Nephron progenitor cell (in vitro differentiated cells): ENCODE data around the gene PCGF1.

Experiments used
- DNase-seq: peaks from one replicate; pipeline ENCODE4 v3.0.0; 2021
- H3K27ac Mint-ChIP-seq: 2 replicates; pipeline ENCODE4 v1.8.0; 2021; ENCODE audit warnings: mild to moderate bottlenecking, moderate library complexity, mixed read lengths
- H3K27me3 Mint-ChIP-seq: 2 replicates; pipeline ENCODE4 v1.8.0; 2021; ENCODE audit warnings: mild to moderate bottlenecking, low read depth, mixed read lengths; ENCODE audit not compliant: poor library complexity
- H3K36me3 Mint-ChIP-seq: 2 replicates; pipeline ENCODE4 v1.8.0; 2021; ENCODE audit warnings: low read depth, mixed read lengths
- H3K4me1 Mint-ChIP-seq: 2 replicates; pipeline ENCODE4 v1.8.0; 2021; ENCODE audit warnings: mixed read lengths
- H3K4me3 Mint-ChIP-seq: 2 replicates; pipeline ENCODE4 v1.8.0; 2021; ENCODE audit warnings: mild to moderate bottlenecking, moderate library complexity, mixed read lengths
- H3K9me3 Mint-ChIP-seq: 2 replicates; pipeline ENCODE4 v1.8.0; 2021; ENCODE audit warnings: mild to moderate bottlenecking, moderate library complexity, mixed read lengths
- TF ChIP-seq, protein P1 (sequence below): fragments of 200-600 bp; sonication (generic); IDR thresholded peaks from 2 replicates; pipeline ENCODE4 v1.5.0; 2021; ENCODE audit warnings: antibody characterized with exemption

PCGF1 gene

DNA sequence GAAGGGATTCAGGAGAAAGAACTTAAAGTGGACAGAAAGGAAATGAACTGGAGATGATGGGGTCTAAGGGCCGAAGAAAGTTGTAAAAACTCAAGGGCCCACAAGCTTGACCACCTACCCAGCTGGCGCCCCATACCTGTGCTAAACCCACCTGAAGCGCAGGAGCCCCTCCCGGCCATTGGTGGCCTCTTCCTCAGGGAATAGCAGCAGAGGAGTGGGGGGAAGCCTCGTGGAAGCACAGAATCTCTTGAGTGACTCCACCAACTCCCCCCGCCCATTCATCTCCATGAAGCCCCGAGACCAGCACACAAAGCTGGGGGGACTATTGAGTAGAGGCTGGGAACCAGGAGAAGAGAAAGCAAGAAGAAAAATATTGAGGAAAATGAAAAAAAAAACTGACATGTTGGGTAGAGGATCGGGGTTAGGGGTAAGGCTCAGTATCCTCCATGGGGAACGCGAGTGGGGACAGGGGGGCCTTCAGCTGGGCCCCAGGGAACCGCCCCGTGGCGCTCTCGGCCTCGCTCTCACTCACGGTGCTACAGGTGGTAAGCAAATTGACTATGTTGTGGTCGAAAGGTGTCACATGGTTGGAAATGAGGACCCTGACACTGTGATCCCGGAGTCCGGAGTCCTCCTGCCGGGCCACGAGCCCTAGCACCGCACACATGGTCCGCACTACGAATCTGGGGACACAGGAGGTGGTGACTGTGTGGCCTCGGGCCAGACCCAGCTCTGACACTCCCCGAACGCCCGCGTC, 21.3 kb upstream of the PCGF1 start:
- H3K4me3 Mint-ChIP-seq = peak overlapping the region; percentile 99
- H3K27ac Mint-ChIP-seq = peak overlapping the region; percentile 96
- H3K27me3 Mint-ChIP-seq = peaks cover 8% of the 10 kb centered on the region
- no peak for DNase-seq
- H3K9me3 Mint-ChIP-seq = no peaks in the 10 kb centered on the region
- TF ChIP-seq, protein P1, sequence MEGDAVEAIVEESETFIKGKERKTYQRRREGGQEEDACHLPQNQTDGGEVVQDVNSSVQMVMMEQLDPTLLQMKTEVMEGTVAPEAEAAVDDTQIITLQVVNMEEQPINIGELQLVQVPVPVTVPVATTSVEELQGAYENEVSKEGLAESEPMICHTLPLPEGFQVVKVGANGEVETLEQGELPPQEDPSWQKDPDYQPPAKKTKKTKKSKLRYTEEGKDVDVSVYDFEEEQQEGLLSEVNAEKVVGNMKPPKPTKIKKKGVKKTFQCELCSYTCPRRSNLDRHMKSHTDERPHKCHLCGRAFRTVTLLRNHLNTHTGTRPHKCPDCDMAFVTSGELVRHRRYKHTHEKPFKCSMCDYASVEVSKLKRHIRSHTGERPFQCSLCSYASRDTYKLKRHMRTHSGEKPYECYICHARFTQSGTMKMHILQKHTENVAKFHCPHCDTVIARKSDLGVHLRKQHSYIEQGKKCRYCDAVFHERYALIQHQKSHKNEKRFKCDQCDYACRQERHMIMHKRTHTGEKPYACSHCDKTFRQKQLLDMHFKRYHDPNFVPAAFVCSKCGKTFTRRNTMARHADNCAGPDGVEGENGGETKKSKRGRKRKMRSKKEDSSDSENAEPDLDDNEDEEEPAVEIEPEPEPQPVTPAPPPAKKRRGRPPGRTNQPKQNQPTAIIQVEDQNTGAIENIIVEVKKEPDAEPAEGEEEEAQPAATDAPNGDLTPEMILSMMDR = no peak
- H3K4me1 Mint-ChIP-seq = peaks cover 38% of the 10 kb centered on the region
- peaks cover 46% of the 10 kb centered on the region for H3K36me3 Mint-ChIP-seq

DNA sequence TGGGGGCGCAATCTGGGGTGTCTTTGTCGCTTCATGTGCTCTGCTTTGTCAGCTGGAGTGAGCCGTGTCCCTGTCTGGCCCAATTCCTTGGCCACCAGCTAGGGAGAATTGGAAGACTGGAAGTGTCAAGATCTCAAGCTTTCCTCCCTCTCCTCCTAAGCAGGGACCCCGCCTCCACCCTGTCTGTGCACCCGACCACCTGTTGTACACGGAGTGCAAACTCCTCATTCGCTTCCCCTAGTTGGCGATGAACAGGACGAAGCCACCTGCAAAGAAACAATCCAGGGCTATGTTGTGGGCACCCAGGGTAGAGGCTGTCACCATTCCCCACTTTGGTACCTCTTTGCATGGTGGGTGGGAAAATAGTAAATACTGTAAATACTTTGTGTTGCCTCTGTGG, 20.2 kb upstream of the PCGF1 start:
- TF ChIP-seq, protein P1 = no peak
- DNase-seq = no peak
- Mint-ChIP-seq H3K36me3 (peaks cover 39% of the 10 kb centered on the region), H3K27me3 (peaks cover 18% of the 10 kb centered on the region), H3K27ac (no peak overlapping the region), H3K4me3 (peak overlapping the region; percentile 99), H3K4me1 (peaks cover 38% of the 10 kb centered on the region), H3K9me3 (no peaks in the 10 kb centered on the region)

DNA sequence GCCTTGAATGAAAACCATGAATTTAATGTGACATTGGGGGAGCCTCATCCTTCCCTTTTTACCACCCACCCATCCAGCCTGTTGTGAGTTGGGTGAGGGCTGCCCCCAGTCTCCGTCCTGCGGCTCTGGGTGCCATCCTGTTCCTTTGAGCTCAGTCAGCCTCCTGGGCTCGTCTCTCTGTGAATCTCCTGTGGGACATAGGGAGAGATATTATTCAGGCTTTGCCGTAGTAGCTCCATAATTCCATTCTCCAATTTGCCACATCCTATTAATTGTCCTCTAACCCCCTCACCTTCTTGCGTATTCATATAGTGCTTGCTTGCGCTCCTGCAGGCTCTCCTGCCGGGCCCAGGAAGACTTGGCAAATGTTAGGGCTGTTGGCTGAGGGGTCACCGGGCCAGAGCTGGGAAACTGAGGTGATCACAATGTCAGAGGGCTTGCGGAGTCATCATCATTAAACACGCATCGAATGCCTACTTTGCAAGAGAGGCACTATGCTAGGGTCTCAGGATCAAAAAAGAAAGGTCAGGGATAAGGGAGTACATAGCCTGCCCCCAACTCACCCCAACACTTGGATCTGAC, 19.2 kb upstream of the PCGF1 start:
- Mint-ChIP-seq H3K4me1 (peaks cover 33% of the 10 kb centered on the region), H3K27ac (no peak overlapping the region), H3K4me3 (no peak overlapping the region), H3K9me3 (no peaks in the 10 kb centered on the region), H3K27me3 (peaks cover 28% of the 10 kb centered on the region), H3K36me3 (peaks cover 31% of the 10 kb centered on the region)
- DNase-seq = no peak
- TF ChIP-seq, protein P1 = no peak

DNA sequence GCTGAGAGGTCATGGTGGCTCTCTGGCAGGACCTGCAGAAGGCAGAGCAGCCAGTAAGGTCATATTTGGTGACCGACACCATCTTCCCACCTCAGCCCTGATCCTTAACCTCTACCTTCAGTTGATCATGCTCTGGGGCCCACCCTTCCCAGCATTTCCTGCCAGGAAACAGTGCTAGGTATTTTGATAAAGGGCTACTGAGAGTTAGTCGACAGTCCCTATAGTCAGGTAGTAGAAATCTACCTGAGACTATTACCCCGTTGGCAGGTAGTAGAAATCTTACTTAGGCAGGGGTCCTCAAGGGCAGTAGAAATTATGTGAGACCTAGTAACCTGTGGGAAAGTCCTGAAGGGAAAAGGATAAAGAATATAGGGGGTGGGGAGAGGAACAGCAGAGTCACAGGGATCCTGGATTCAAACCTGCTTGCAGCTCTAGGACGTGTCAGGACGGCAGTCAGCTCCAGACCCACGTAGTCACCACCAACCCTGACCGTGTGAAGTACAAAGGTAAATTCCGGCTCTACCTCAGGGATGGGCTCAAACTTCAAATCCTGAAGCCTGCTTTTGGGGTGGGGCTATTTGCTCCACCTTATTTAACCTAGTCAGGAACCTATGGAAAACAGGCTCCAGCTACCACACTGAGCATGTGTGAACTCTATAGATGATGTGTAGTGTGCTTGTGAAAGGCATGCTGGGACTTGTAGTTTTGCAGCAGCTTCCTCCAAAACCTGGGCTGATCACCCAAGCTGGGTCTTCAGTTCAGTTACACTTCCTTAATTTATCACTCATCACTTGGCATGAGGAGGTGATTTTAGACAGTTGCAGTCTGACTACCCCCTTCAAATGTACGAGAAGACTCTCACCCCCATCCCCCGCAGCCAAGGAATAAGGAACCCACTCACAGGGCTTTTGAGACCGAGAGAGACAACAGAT, 18.5 kb upstream of the PCGF1 start, which contains the start of gene DQX1:
TSS of gene DQX1 (minus strand) at position 515 of the 932 bp plus-strand sequence. CDS start at position 13, 502 bp downstream.
- no peak for DNase-seq
- Mint-ChIP-seq H3K27ac (no peak within 1 kb of the TSS), H3K4me1 (peaks cover 27% of the 10 kb centered on the region), H3K27me3 (peaks cover 36% of the 10 kb centered on the region), H3K9me3 (no peaks in the 10 kb centered on the region), H3K36me3 (peaks cover 30% of the 10 kb centered on the region), H3K4me3 (peak within 1 kb of the TSS; percentile 58)
- TF ChIP-seq, protein P1 = no peak

DNA sequence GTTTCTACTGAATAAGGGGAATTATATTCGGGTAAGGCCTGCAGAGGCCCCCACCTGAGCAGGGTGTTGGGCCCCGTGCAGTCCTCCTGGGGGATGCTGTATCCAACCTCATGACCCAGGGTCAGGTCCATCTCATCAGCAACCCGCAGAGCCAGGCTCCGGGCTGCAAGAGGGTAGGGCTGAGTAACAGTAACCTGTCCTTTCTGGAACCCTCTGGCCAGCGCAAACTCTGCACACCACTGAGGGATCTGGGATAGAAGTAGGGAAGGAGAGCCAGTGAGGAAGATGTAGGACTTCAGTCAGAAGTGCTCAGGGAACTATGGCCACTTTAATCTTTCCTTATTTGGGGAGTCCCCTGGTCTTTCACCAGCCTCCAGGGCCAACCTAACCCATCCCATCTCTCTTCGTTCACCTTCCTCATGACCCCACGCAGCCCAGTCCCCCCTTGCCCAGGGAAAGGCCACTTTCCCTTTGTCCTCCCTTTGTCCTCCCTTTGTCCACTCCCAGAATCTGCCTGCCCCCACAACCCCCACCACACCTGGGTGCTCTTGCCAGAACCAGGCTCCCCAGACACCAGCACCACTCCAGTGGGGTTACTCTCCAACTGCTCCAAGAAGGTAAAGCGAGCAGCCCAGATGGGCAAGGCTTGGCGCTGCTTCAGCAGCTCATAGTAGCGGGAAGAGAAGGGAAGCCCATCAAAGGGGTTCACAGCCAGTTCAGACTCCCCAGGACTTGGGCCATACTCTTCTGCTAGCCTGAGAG, 17.6 kb upstream of the PCGF1 start:
- peak overlapping the region; percentile 26 for H3K4me3 Mint-ChIP-seq
- no peak for DNase-seq
- H3K4me1 Mint-ChIP-seq = peaks cover 20% of the 10 kb centered on the region
- peaks cover 44% of the 10 kb centered on the region for H3K27me3 Mint-ChIP-seq
- H3K27ac Mint-ChIP-seq = no peak overlapping the region
- H3K9me3 Mint-ChIP-seq = no peaks in the 10 kb centered on the region
- TF ChIP-seq, protein P1 = no peak
- peaks cover 27% of the 10 kb centered on the region for H3K36me3 Mint-ChIP-seq
